ENCODE data around the gene ACSL3.

GRCh38 chr2:222902660-222903059 lies 41.8 kb downstream of the ACSL3 start:
- no peak for TF ChIP-seq PATZ1 (CRISPR knock-in tag; IDR thresholded peaks at IDR 0.05; ENCODE audit: borderline replicate concordance)
- no peak for TF ChIP-seq CSRNP3 (CRISPR knock-in tag; IDR thresholded peaks at IDR 0.05)
- no peak for TF ChIP-seq OSR1 (CRISPR knock-in tag; IDR thresholded peaks at IDR 0.05)
- TF ChIP-seq ZFP30 (CRISPR knock-in tag; IDR thresholded peaks at IDR 0.05), result no peak
- no peak for TF ChIP-seq POU6F1 (CRISPR knock-in tag; IDR thresholded peaks at IDR 0.05; ENCODE audit: borderline replicate concordance, low read depth)
- TF ChIP-seq SNAI2 (CRISPR knock-in tag; IDR thresholded peaks at IDR 0.05), result no peak
- no peak for TF ChIP-seq ZNF565 (CRISPR knock-in tag; conservative IDR thresholded peaks at IDR 0.05; ENCODE audit: low read depth)
- no peak for TF ChIP-seq BACH2 (CRISPR knock-in tag; IDR thresholded peaks at IDR 0.05; ENCODE audit: borderline replicate concordance)
- TF ChIP-seq ARNTL (CRISPR knock-in tag; IDR thresholded peaks at IDR 0.05; ENCODE audit: borderline replicate concordance, low read depth), result no peak
- no peak for TF ChIP-seq GLIS3 (CRISPR knock-in tag; IDR thresholded peaks at IDR 0.05)
- TF ChIP-seq TSHZ2 (CRISPR knock-in tag; IDR thresholded peaks at IDR 0.05), result no peak
- TF ChIP-seq PPARA (CRISPR knock-in tag; IDR thresholded peaks at IDR 0.05; ENCODE audit: borderline replicate concordance), result no peak
- TF ChIP-seq ZFP3 (CRISPR knock-in tag; IDR thresholded peaks at IDR 0.05), result no peak
- no peak for TF ChIP-seq CREB5 (CRISPR knock-in tag; IDR thresholded peaks at IDR 0.05; ENCODE audit: low read depth)

All from SK-N-SH treated with all-trans-retinoic acid at 6 μM for 48 hours (cell line).